ENCODE data around the gene GNMT. TPM values are rescaled to one million over a fixed set of nuclear protein-coding genes. Genes with fewer than 3 reads are reported as not detected.
A peak's percentile ranks its signal among the peaks of the same experiment; 100 is the strongest.

Gene GNMT
- total and polyA plus RNA-seq, 9 of the 15 experiments (the other 6 are each of a cell fraction or from before 2014, with no cell fraction given), result 0.11 to 0.29 (median 0.15) TPM; not detected in 6

GRCh38 chr6:43013097-43013842 lies 52.7 kb downstream of the GNMT start (continued):
- TF ChIP-seq NONO (IDR thresholded peaks at IDR 0.05; ENCODE audit: low read depth in 2 of 2, low read length in 1 of 2), result no peak
- peak in 1 of 2 experiments; percentile 95; a peak in 2 of 4 replicates for TF ChIP-seq ZNF639 (CRISPR knock-in tag; conservative IDR thresholded peaks at IDR 0.05 in 1 of 2, IDR thresholded peaks at IDR 0.05 in 1 of 2)
- no peak for TF ChIP-seq ELK1 (CRISPR knock-in tag; IDR thresholded peaks at IDR 0.05)
- 0 out of 2 replicates have a peak, but pooled peaks have one; percentile 25 for TF ChIP-seq LEF1 (IDR thresholded peaks at IDR 0.05)
- TF ChIP-seq NFIC (IDR thresholded peaks at IDR 0.05), result peak; percentile 45
- peak; percentile 3; the same call in 1 of the 2 replicates for TF ChIP-seq ZNF57 (CRISPR knock-in tag; IDR thresholded peaks at IDR 0.05)
- peak; percentile 51 for TF ChIP-seq EGR1 (conservative IDR thresholded peaks at IDR 0.05)
- TF ChIP-seq ZNF395 (CRISPR knock-in tag; IDR thresholded peaks at IDR 0.05), result no peak
- TF ChIP-seq ARID3B (CRISPR knock-in tag; IDR thresholded peaks at IDR 0.05; ENCODE audit: borderline replicate concordance), result no peak
- TF ChIP-seq PRDM10 (IDR thresholded peaks at IDR 0.05; ENCODE audit: partially characterized antibody), result peak; percentile 54
- peak; percentile 54; the same call in 1 of the 2 replicates for TF ChIP-seq KLF13 (tag; IDR thresholded peaks at IDR 0.05; ENCODE audit: borderline replicate concordance, low read depth)
- TF ChIP-seq BHLHE40 (IDR thresholded peaks at IDR 0.05; ENCODE audit: low read length), result no peak
- TF ChIP-seq PTTG1 (tag; IDR thresholded peaks at IDR 0.05; ENCODE audit: low read depth), result no peak
- TF ChIP-seq TBL1XR1 (IDR thresholded peaks at IDR 0.05; ENCODE audit: low read length in 2 of 2), result no peak

Measured in K562 (cell line).